Hepatocyte (in vitro differentiated cells): ENCODE data around the gene OR2F2. TPM values are rescaled to one million over a fixed set of nuclear protein-coding genes. Genes with fewer than 3 reads are reported as not detected.

Experiments used
- DNase-seq: peaks from one replicate; pipeline ENCODE4 v3.0.0-alpha.2; 2016; ENCODE audit warnings: low spot score
- H2AFZ ChIP-seq: fragments of 200-600 bp; sonication (generic); 2 replicates; pipeline ENCODE4 v1.6.0; 2016; ENCODE audit warnings: antibody characterized with exemption, mild to moderate bottlenecking
- H3K27ac ChIP-seq: fragments of 200-600 bp; sonication (generic); 2 replicates; pipeline ENCODE4 v1.5.1; 2016; ENCODE audit warnings: mild to moderate bottlenecking
- H3K27me3 ChIP-seq: fragments of 200-600 bp; sonication (generic); 2 replicates; pipeline ENCODE4 v1.6.1; 2016
- H3K36me3 ChIP-seq: fragments of 200-600 bp; sonication (generic); replicated peaks from 2 replicates; pipeline ENCODE4 v1.5.1; 2016; ENCODE audit warnings: low read depth; ENCODE audit not compliant: insufficient read depth
- H3K4me1 ChIP-seq: fragments of 200-600 bp; sonication (generic); 2 replicates; pipeline ENCODE4 v1.5.1; 2016; ENCODE audit warnings: mild to moderate bottlenecking, moderate library complexity; ENCODE audit not compliant: insufficient read depth
- H3K4me2 ChIP-seq: fragments of 200-600 bp; sonication (generic); 2 replicates; pipeline ENCODE4 v1.6.0; 2016
- H3K4me3 ChIP-seq: fragments of 200-600 bp; sonication (generic); 2 replicates; pipeline ENCODE4 v1.5.1; 2016; ENCODE audit warnings: mild to moderate bottlenecking
- H3K79me2 ChIP-seq: fragments of 200-600 bp; sonication (generic); 2 replicates; pipeline ENCODE4 v1.6.0; 2017; ENCODE audit warnings: mild to moderate bottlenecking
- H3K9me2 ChIP-seq: fragments of 200-600 bp; sonication (generic); replicated peaks from 2 replicates; pipeline ENCODE4 v1.6.0; 2017; ENCODE audit warnings: mild to moderate bottlenecking; ENCODE audit not compliant: insufficient read depth
- H3K9me3 ChIP-seq: fragments of 200-600 bp; sonication (generic); 2 replicates; pipeline ENCODE4 v1.5.1; 2016; ENCODE audit warnings: low read depth, mild to moderate bottlenecking
- H4K20me1 ChIP-seq: fragments of 200-600 bp; sonication (generic); 2 replicates; pipeline ENCODE4 v1.6.0; 2016; ENCODE audit warnings: mild to moderate bottlenecking; ENCODE audit not compliant: insufficient read depth, poor library complexity, severe bottlenecking
- EZH2 ChIP-seq: fragments of 200-600 bp; sonication (generic); IDR thresholded peaks from 2 replicates; pipeline ENCODE4 v1.6.1; 2016; ENCODE audit warnings: antibody characterized with exemption, mild to moderate bottlenecking, borderline replicate concordance
- EZH2phosphoT487 ChIP-seq: fragments of 200-600 bp; sonication (generic); IDR thresholded peaks from one replicate; pipeline ENCODE4 v1.6.1; 2018; ENCODE audit warnings: antibody characterized with exemption, mild to moderate bottlenecking, low read depth, moderate library complexity; ENCODE audit not compliant: unreplicated experiment, severe bottlenecking
- WGBS: methylation state at CpG from one replicate; pipeline ENCODE4 v1.1.6; 2016; ENCODE audit warnings: low lambda C conversion rate; ENCODE audit errors: missing lambda C conversion rate; 5-methylcytosine and 5-hydroxymethylcytosine counted together
- polyA plus RNA-seq: library from polyadenylated mRNA; unstranded; fragments of >200 nt; fragmentation: Nextera tagmentation; extraction: Ambion mirVana; gene quantifications from 2 replicates; pipeline ENCODE4 v1.2.1, GENCODE V29; 2016
- total RNA-seq: library from RNA; depleted of rRNA; stranded (reverse); fragments of >200 nt; gene quantifications from 2 replicates; pipeline ENCODE4 v1.2.3, GENCODE V29; 2014
- TF ChIP-seq, protein P1 (sequence below): fragments of 200-600 bp; sonication (generic); IDR thresholded peaks from 2 replicates; pipeline ENCODE4 v1.5.1; 2016; ENCODE audit warnings: antibody characterized with exemption, mild to moderate bottlenecking; ENCODE audit not compliant: poor library complexity

OR2F2 gene
- total and polyA plus RNA-seq, 2 experiments from 2014 or later = not detected

- Histone ChIP-seq H4K20me1 (no peaks in the 10 kb centered on the region), H3K27me3 (no peaks in the 10 kb centered on the region), H3K36me3 (no peaks in the 10 kb centered on the region), H3K79me2 (no peaks in the 10 kb centered on the region), H3K27ac (no peak overlapping the region), H3K4me1 (no peaks in the 10 kb centered on the region), H3K4me2 (no peak overlapping the region), H2AFZ (no peak overlapping the region), H3K4me3 (no peak overlapping the region), H3K9me3 (no peaks in the 10 kb centered on the region), H3K9me2 (no peaks in the 10 kb centered on the region)
- DNase-seq = no peak
- TF ChIP-seq EZH2phosphoT487 (no peak), EZH2 (no peak)
- TF ChIP-seq, protein P1, sequence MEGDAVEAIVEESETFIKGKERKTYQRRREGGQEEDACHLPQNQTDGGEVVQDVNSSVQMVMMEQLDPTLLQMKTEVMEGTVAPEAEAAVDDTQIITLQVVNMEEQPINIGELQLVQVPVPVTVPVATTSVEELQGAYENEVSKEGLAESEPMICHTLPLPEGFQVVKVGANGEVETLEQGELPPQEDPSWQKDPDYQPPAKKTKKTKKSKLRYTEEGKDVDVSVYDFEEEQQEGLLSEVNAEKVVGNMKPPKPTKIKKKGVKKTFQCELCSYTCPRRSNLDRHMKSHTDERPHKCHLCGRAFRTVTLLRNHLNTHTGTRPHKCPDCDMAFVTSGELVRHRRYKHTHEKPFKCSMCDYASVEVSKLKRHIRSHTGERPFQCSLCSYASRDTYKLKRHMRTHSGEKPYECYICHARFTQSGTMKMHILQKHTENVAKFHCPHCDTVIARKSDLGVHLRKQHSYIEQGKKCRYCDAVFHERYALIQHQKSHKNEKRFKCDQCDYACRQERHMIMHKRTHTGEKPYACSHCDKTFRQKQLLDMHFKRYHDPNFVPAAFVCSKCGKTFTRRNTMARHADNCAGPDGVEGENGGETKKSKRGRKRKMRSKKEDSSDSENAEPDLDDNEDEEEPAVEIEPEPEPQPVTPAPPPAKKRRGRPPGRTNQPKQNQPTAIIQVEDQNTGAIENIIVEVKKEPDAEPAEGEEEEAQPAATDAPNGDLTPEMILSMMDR = no peak
- WGBS = 84% methylated on average over 2 of the region's 2 CpGs
These were observed 12.1 kb downstream of the OR2F2 start for GRCh38 chr7:143947111-143947510.

GRCh38 chr7:143948733-143949132, 13.7 kb downstream of the OR2F2 start:
- H3K4me1 ChIP-seq = no peaks in the 10 kb centered on the region
- no peaks in the 10 kb centered on the region for H3K36me3 ChIP-seq
- WGBS = 87% methylated on average over 2 of the region's 2 CpGs
- TF ChIP-seq EZH2phosphoT487 (no peak), EZH2 (no peak)
- TF ChIP-seq, protein P1 = no peak
- no peak overlapping the region for H2AFZ ChIP-seq
- H3K27ac ChIP-seq = no peak overlapping the region
- no peak for DNase-seq
- no peaks in the 10 kb centered on the region for H3K9me2 ChIP-seq
- no peaks in the 10 kb centered on the region for H3K9me3 ChIP-seq
- H3K4me3 ChIP-seq = no peak overlapping the region
- no peaks in the 10 kb centered on the region for H4K20me1 ChIP-seq
- no peak overlapping the region for H3K4me2 ChIP-seq
- H3K79me2 ChIP-seq = no peaks in the 10 kb centered on the region
- no peaks in the 10 kb centered on the region for H3K27me3 ChIP-seq

- no peak for DNase-seq
- H3K27me3 ChIP-seq = no peaks in the 10 kb centered on the region
- H3K4me3 ChIP-seq = no peak overlapping the region
- H3K36me3 ChIP-seq = no peaks in the 10 kb centered on the region
- no peaks in the 10 kb centered on the region for H3K4me1 ChIP-seq
- H4K20me1 ChIP-seq = no peaks in the 10 kb centered on the region
- whole genome bisulfite sequencing = 81% methylated on average over 3 of the region's 3 CpGs
- H3K27ac ChIP-seq = no peak overlapping the region
- no peak overlapping the region for H3K4me2 ChIP-seq
- no peaks in the 10 kb centered on the region for H3K9me3 ChIP-seq
- TF ChIP-seq, protein P1 = no peak
- TF ChIP-seq EZH2phosphoT487 (no peak), EZH2 (no peak)
- H3K79me2 ChIP-seq = no peaks in the 10 kb centered on the region
- H3K9me2 ChIP-seq = no peaks in the 10 kb centered on the region
- H2AFZ ChIP-seq = no peak overlapping the region
These were observed 18.4 kb downstream of the OR2F2 start for GRCh38 chr7:143953421-143953820.

- Histone ChIP-seq H3K9me2 (no peaks in the 10 kb centered on the region), H3K4me2 (no peak overlapping the region), H3K27ac (no peak overlapping the region), H3K79me2 (no peaks in the 10 kb centered on the region), H3K4me3 (no peak overlapping the region), H3K27me3 (no peaks in the 10 kb centered on the region), H2AFZ (no peak overlapping the region), H4K20me1 (no peaks in the 10 kb centered on the region), H3K9me3 (no peaks in the 10 kb centered on the region), H3K4me1 (no peaks in the 10 kb centered on the region), H3K36me3 (no peaks in the 10 kb centered on the region)
- no peak for TF ChIP-seq EZH2phosphoT487
- TF ChIP-seq EZH2 = no peak
- TF ChIP-seq, protein P1 = no peak
- DNase-seq = no peak
- WGBS = 80% methylated on average over 2 of the region's 2 CpGs
These were observed 19.1 kb downstream of the OR2F2 start for GRCh38 chr7:143954135-143954534.
